ENCODE results near the gene SHQ1.
"Not testable (repeated sequence)": the region's sequence is repeated elsewhere in the genome, so short reads cannot be mapped to it uniquely, and the experiment has no call there.

Gene SHQ1

DNA sequence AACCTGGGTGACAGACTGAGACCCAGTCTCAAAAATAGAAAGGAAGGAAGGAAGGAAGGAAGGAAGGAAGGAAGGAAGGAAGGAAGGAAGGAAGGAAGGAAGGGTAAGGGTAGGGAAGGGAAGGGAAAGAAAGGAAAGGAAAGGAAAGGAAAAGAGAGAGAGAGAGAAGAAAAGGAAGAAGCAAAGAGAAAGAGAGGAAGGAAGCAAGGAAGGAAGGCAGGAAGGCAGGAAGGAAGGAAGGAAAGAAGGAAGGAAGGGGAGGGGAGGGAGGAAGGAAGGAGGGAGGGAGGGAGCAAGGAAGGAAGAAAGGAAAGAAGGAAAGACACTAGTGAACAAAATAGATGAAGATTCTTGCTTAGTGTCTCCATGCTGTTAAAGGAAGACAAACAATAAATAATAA lies 129.1 kb downstream of the SHQ1 start:
- DNase-seq (ENCODE audit: low read depth), result no peak
- H3K4me3 ChIP-seq (ENCODE audit: low read depth, low read length), result no peak overlapping the region
- TF ChIP-seq, protein P1, sequence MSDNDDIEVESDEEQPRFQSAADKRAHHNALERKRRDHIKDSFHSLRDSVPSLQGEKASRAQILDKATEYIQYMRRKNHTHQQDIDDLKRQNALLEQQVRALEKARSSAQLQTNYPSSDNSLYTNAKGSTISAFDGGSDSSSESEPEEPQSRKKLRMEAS (IDR thresholded peaks at IDR 0.05; ENCODE audit: low read depth, low read length), result no peak
- TF ChIP-seq, protein P2, sequence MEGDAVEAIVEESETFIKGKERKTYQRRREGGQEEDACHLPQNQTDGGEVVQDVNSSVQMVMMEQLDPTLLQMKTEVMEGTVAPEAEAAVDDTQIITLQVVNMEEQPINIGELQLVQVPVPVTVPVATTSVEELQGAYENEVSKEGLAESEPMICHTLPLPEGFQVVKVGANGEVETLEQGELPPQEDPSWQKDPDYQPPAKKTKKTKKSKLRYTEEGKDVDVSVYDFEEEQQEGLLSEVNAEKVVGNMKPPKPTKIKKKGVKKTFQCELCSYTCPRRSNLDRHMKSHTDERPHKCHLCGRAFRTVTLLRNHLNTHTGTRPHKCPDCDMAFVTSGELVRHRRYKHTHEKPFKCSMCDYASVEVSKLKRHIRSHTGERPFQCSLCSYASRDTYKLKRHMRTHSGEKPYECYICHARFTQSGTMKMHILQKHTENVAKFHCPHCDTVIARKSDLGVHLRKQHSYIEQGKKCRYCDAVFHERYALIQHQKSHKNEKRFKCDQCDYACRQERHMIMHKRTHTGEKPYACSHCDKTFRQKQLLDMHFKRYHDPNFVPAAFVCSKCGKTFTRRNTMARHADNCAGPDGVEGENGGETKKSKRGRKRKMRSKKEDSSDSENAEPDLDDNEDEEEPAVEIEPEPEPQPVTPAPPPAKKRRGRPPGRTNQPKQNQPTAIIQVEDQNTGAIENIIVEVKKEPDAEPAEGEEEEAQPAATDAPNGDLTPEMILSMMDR (IDR thresholded peaks at IDR 0.05; ENCODE audit: low read depth, low read length), result no peak
- TF ChIP-seq MYC (IDR thresholded peaks at IDR 0.05; ENCODE audit: low read depth, low read length) (no peak), POLR2A (IDR thresholded peaks at IDR 0.05; ENCODE audit: extremely low read depth, insufficient read length) (no peak)

DNA sequence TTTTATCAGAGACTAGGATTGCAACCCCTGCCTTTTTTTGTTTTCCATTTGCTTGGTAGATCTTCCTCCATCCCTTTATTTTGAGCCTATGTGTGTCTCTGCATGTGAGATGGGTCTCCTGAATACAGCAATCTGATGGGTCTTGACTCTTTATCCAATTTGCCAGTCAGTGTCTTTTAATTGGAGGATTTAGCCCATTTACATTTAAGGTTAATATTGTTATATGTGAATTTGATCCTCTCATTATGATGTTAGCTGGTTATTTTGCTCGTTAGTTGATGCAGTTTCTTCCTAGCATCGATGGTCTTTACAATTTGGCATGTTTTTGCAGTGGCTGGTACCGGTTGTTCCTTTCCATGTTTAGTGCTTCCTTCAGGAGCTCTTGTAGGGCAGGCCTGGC lies 134.1 kb downstream of the SHQ1 start:
- DNase-seq (ENCODE audit: low read depth), result not testable (repeated sequence)

DNA sequence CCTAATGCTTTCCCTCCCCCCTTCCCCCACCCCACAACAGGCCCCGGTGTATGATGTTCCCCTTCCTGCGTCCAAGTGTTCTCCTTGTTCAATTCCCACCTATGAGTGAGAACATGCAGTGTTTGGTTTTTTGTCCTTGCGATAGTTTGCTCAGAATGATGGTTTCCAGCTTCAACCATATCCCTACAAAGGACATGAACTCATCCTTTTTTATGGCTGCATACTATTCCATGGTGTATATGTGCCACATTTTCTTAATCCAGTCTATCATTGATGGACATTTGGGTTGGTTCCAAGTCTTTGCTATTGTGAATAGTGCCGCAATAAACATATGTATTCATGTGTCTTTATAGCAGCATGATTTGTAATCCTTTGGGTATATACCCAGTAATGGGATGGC lies 137.8 kb downstream of the SHQ1 start:
- H3K4me3 ChIP-seq (ENCODE audit: low read depth, low read length); DNase-seq (ENCODE audit: low read depth): not testable (repeated sequence)

More for the DNA sequence above, 134.1 kb downstream of the SHQ1 start:
- H3K4me3 ChIP-seq (ENCODE audit: low read depth, low read length), result not testable (repeated sequence)

DNA sequence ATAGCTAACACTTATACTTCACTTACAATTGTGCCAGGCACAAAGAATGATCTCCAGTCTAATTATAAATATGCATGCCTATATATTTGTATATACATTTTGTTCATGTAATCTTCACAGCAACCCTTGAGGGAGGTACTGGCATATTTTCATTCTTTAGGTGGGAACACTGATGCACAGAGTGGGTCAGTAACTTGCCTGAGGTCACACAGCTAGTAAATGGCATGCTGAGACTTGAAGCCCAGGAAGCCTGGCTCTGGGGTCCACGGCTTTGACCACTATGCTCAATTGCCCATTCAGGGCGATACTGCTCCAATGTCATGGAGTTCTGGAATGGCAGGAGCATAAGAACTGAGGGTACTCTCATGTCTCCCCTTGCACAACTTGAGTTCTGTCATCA lies 139.8 kb downstream of the SHQ1 start:
- no peak for DNase-seq (ENCODE audit: low read depth)
- H3K4me3 ChIP-seq (ENCODE audit: low read depth, low read length), result no peak overlapping the region
- TF ChIP-seq, protein P1 (IDR thresholded peaks at IDR 0.05; ENCODE audit: low read depth, low read length), result no peak
- TF ChIP-seq MYC (IDR thresholded peaks at IDR 0.05; ENCODE audit: low read depth, low read length) (no peak), POLR2A (IDR thresholded peaks at IDR 0.05; ENCODE audit: extremely low read depth, insufficient read length) (no peak)
- TF ChIP-seq, protein P2 (IDR thresholded peaks at IDR 0.05; ENCODE audit: low read depth, low read length), result no peak

DNA sequence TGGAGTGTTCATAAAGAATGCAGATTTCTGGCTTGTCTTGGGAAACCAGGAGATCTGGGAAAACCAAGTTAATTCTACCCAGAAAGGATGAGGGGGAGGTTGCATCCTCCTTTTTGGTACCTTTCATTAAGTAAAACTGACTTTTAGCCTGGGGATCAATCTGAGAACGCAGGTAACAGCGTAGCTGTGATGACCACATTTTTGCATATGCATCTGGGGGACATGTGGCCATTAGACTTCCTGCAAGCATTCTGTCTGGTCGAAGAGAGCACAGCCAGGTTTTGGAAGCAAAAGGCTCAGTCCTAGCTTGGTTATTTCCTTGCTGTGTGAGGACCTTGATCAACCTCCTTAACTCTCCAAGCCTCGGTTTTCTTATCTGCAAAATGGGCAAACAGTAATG lies 145.2 kb downstream of the SHQ1 start:
- no peak overlapping the region for H3K4me3 ChIP-seq (ENCODE audit: low read depth, low read length)
- no peak for DNase-seq (ENCODE audit: low read depth)
- TF ChIP-seq, protein P2 (IDR thresholded peaks at IDR 0.05; ENCODE audit: low read depth, low read length), result no peak
- no peak for TF ChIP-seq POLR2A (IDR thresholded peaks at IDR 0.05; ENCODE audit: extremely low read depth, insufficient read length)
- no peak for TF ChIP-seq MYC (IDR thresholded peaks at IDR 0.05; ENCODE audit: low read depth, low read length)

DNA sequence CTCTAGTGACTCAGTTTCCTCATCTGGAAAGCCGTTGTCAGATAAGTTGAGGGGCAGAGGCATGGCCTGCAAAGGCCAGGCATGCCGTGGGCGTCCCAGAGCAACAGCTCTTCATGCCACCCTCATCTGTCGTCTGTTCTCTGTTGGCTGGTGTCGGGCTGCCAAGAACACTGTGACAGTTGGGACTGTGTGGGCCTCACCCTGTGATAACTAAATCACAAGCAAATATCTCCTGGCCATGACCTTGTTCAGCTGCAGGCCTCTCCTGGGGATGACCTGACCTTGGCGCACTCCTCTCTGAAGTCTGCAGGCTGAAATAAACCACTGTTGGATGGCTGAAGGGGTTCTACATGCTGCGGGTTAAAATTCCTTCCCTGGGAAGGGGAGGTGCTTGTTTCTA lies 145.9 kb downstream of the SHQ1 start:
- H3K4me3 ChIP-seq (ENCODE audit: low read depth, low read length), result no peak overlapping the region
- DNase-seq (ENCODE audit: low read depth), result no peak
- no peak for TF ChIP-seq MYC (IDR thresholded peaks at IDR 0.05; ENCODE audit: low read depth, low read length)
- TF ChIP-seq, protein P1 (IDR thresholded peaks at IDR 0.05; ENCODE audit: low read depth, low read length), result no peak
- no peak for TF ChIP-seq POLR2A (IDR thresholded peaks at IDR 0.05; ENCODE audit: extremely low read depth, insufficient read length)
- TF ChIP-seq, protein P2 (IDR thresholded peaks at IDR 0.05; ENCODE audit: low read depth, low read length), result no peak

DNA sequence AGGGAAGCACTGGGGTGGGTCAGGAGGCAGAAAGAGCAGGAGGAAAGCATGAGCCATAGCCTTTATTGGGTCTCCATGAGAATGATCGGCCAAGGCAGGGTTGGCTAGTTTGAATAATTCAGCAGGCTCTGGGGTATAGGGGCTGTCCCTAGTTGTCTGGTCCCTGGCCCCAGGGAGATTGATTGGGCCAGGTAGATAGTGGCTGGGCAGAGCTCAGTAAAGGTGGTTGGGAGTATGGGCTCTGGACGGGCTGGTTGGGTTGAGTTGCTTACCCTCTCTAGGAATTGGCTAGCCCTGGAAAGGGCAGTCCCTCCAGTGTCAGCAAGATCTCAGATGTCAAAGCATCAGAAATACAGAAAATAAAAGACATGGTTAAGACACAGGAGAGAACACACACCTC lies 148.1 kb downstream of the SHQ1 start:
- no peak overlapping the region for H3K4me3 ChIP-seq (ENCODE audit: low read depth, low read length)
- TF ChIP-seq, protein P1 (IDR thresholded peaks at IDR 0.05; ENCODE audit: low read depth, low read length), result no peak
- no peak for TF ChIP-seq POLR2A (IDR thresholded peaks at IDR 0.05; ENCODE audit: extremely low read depth, insufficient read length)
- TF ChIP-seq, protein P2 (IDR thresholded peaks at IDR 0.05; ENCODE audit: low read depth, low read length), result no peak
- DNase-seq (ENCODE audit: low read depth), result no peak

Measured in NB4 (cell line).